HepG2 (cell line): ENCODE data around the gene DHX8. TPM values are rescaled to one million over a fixed set of nuclear protein-coding genes. Genes with fewer than 3 reads are reported as not detected.
A peak's percentile ranks its signal among the peaks of the same experiment; 100 is the strongest.

Source experiments
- HOXA9 ChIP-seq: sonication (generic); formaldehyde crosslinking; IDR thresholded peaks from 2 replicates; pipeline ENCODE4 v1.8.1; 2022; ENCODE audit warnings: missing genetic modification reagents, mild to moderate bottlenecking, moderate library complexity, borderline replicate concordance
- KLF9 ChIP-seq: IDR thresholded peaks from 2 replicates; pipeline ENCODE4 v1.6.1; 2016; ENCODE audit warnings: low read depth
- RARA ChIP-seq: IDR thresholded peaks from 2 replicates; pipeline ENCODE4 v1.6.1; 2016; ENCODE audit warnings: missing genetic modification reagents, missing compliant biosample characterization
- ZNF253 ChIP-seq: sonication (generic); formaldehyde crosslinking; IDR thresholded peaks from 2 replicates; pipeline ENCODE4 v1.8.0; 2022; ENCODE audit warnings: mild to moderate bottlenecking, missing genetic modification reagents, borderline replicate concordance
- ZNF670 ChIP-seq: sonication (generic); formaldehyde crosslinking; IDR thresholded peaks from 2 replicates; pipeline ENCODE4 v1.8.0; 2022; ENCODE audit warnings: mild to moderate bottlenecking, missing genetic modification reagents, borderline replicate concordance
- ZNF841 ChIP-seq: sonication (generic); formaldehyde crosslinking; IDR thresholded peaks from 2 replicates; pipeline ENCODE4 v1.8.1; 2023; ENCODE audit warnings: missing genetic modification reagents, borderline replicate concordance
- ZSCAN21 ChIP-seq: sonication (generic); formaldehyde crosslinking; IDR thresholded peaks from 2 replicates; pipeline ENCODE4 v1.8.0; 2022; ENCODE audit warnings: mild to moderate bottlenecking, missing genetic modification reagents, moderate library complexity, borderline replicate concordance
- polyA plus RNA-seq, 8 experiments: library from polyadenylated mRNA; depleted of rRNA in 3 of 8; stranded (reverse) in 7 of 8; unstranded in 1 of 8; fragments of >200 nt; fragmentation: Illumina TruSeq in 4 of 8; extraction: Trizol in 4 of 8; gene quantifications; 2 replicates each; pipeline versions ENCODE4 v1.2.1 to v1.2.3, GENCODE V29; 2011 to 2016; ENCODE audit warnings: low read depth in 4 of 8, missing spikeins in 1 of 8, mixed read lengths in 1 of 8; ENCODE audit not compliant: insufficient read depth in 1 of 8
- total RNA-seq, 5 experiments: library from RNA; depleted of rRNA; stranded (reverse); fragments of >200 nt; fragmentation: Illumina TruSeq; extraction: Trizol; gene quantifications; 2 replicates each; pipeline ENCODE4 v1.2.3, GENCODE V29; 2016; ENCODE audit warnings: low read depth in 1 of 5
- TF ChIP-seq, protein P1 (sequence below): sonication (generic); formaldehyde crosslinking; IDR thresholded peaks from 2 replicates; pipeline ENCODE4 v1.5.0; 2020; ENCODE audit warnings: missing genetic modification reagents, mild to moderate bottlenecking, borderline replicate concordance
- TF ChIP-seq, protein P2 (sequence below): sonication (generic); formaldehyde crosslinking; IDR thresholded peaks from 2 replicates; pipeline ENCODE4 v1.4.0; 2020; ENCODE audit warnings: mild to moderate bottlenecking, missing genetic modification reagents
- TF ChIP-seq, protein P3 (sequence below): sonication (generic); formaldehyde crosslinking; IDR thresholded peaks from 2 replicates; pipeline ENCODE4 v1.4.0; 2020; ENCODE audit warnings: missing genetic modification reagents
- TF ChIP-seq, protein P4 (sequence below): sonication (generic); formaldehyde crosslinking; IDR thresholded peaks from 2 replicates; pipeline ENCODE4 v1.4.0; 2020; ENCODE audit warnings: missing genetic modification reagents
- TF ChIP-seq, protein P5 (sequence below): sonication (generic); formaldehyde crosslinking; conservative IDR thresholded peaks from 2 replicates; pipeline ENCODE4 v1.4.0; 2020; ENCODE audit warnings: mild to moderate bottlenecking, missing genetic modification reagents, moderate library complexity

DHX8 gene
- total and polyA plus RNA-seq, 2 of the 13 experiments (the other 11 are each of a cell fraction or from before 2014, with no cell fraction given): 24.8 to 48.9 TPM

DNA sequence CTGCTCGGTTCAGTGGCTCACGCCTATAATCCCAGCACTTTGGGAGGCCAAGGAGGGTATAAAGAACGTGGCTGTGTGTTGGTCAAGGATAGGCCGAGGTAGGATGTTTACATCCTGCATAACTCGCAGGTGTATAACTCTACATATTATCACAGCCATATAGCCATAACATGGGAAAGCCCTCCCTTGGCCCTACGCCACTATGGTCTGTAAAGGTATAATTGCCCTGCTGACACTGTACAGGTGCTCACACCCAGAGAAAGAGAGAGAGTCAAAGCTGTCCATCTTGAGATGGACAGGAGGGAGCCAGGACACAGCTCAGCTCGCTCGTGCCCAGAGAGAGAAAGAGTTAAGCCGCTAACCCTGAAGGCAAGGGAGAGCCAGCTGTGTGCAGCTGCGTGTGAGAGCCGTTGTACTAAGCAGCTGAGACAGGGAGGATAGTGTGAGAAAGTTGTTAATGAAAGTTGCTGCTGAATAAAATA is 30.4 kb upstream of the DHX8 start (continued):
- 0 out of 2 replicates have a peak, but pooled peaks have one; percentile 36 for TF ChIP-seq ZSCAN21 (CRISPR knock-in tag)
- TF ChIP-seq ZNF841 (CRISPR knock-in tag): no peak
- TF ChIP-seq KLF9 (CRISPR knock-in tag): no peak
- TF ChIP-seq, protein P1, sequence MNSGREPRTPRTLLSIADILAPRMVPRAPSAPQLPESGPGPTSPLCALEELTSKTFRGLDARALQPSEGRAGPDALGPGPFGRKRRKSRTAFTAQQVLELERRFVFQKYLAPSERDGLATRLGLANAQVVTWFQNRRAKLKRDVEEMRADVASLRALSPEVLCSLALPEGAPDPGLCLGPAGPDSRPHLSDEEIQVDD: no peak
- TF ChIP-seq RARA (CRISPR knock-in tag): no peak
- no peak for TF ChIP-seq HOXA9
- TF ChIP-seq, protein P2, sequence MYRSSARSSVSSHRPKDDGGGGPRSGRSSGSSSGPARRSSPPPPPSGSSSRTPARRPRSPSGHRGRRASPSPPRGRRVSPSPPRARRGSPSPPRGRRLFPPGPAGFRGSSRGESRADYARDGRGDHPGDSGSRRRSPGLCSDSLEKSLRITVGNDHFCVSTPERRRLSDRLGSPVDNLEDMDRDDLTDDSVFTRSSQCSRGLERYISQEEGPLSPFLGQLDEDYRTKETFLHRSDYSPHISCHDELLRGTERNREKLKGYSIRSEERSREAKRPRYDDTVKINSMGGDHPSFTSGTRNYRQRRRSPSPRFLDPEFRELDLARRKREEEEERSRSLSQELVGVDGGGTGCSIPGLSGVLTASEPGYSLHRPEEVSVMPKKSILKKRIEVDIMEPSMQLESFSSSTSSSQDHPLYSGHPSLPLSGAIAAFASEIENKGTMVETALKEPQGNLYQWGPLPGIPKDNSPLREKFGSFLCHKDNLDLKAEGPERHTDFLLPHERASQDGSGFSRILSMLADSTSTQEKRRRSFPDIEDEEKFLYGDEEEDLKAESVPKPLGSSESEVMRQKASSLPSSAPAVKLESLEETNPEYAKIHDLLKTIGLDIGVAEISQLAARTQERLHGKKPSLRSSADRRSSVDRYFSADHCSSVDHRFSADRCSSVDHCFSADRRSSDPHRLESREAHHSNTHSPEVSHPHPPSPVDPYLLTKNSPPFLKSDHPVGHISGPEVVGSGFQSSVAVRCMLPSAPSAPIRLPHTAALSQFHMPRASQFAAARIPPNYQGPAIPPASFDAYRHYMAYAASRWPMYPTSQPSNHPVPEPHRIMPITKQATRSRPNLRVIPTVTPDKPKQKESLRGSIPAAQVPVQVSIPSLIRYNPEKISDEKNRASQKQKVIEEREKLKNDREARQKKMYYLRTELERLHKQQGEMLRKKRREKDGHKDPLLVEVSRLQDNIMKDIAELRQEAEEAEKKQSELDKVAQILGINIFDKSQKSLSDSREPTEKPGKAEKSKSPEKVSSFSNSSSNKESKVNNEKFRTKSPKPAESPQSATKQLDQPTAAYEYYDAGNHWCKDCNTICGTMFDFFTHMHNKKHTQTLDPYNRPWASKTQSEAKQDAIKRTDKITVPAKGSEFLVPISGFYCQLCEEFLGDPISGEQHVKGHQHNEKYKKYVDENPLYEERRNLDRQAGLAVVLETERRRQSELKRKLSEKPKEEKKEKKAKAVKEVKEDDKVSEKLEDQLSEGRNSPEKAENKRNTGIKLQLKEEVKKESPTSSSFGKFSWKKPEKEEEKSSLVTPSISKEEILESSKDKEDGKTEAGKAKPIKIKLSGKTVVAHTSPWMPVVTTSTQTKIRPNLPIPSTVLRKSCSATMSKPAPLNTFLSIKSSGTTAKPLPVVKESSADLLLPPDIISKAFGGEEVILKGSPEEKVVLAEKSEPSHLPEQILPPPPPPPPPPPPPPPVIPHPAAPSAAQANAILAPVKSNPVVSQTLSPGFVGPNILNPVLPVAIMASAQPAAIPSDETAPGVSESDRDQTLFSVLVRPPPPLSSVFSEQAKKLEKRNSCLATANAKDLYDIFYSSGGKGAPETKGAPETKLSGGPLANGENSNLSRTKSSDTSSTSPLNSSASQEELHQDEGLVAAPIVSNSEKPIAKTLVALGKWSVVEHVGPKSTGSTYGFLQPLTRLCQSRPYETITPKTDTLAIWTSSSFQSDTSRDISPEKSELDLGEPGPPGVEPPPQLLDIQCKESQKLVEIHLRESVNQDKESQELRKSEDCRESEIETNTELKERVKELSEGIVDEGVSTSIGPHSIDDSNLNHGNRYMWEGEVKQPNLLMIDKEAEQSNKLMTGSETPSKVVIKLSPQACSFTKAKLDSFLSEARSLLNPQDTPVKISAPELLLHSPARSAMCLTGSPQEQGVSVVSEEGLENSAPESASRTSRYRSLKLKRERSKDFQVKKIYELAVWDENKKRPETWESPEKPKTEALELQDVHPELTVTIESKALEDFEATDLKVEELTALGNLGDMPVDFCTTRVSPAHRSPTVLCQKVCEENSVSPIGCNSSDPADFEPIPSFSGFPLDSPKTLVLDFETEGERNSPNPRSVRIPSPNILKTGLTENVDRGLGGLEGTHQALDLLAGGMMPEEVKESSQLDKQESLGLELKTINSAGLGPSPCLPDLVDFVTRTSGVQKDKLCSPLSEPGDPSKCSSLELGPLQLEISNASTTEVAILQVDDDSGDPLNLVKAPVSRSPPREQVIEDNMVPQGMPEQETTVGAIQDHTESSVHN (CRISPR knock-in tag): no peak
- TF ChIP-seq, protein P3, sequence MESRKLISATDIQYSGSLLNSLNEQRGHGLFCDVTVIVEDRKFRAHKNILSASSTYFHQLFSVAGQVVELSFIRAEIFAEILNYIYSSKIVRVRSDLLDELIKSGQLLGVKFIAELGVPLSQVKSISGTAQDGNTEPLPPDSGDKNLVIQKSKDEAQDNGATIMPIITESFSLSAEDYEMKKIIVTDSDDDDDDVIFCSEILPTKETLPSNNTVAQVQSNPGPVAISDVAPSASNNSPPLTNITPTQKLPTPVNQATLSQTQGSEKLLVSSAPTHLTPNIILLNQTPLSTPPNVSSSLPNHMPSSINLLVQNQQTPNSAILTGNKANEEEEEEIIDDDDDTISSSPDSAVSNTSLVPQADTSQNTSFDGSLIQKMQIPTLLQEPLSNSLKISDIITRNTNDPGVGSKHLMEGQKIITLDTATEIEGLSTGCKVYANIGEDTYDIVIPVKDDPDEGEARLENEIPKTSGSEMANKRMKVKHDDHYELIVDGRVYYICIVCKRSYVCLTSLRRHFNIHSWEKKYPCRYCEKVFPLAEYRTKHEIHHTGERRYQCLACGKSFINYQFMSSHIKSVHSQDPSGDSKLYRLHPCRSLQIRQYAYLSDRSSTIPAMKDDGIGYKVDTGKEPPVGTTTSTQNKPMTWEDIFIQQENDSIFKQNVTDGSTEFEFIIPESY (CRISPR knock-in tag): peak; percentile 18; the same call in 1 of the 2 replicates
- TF ChIP-seq, protein P4, sequence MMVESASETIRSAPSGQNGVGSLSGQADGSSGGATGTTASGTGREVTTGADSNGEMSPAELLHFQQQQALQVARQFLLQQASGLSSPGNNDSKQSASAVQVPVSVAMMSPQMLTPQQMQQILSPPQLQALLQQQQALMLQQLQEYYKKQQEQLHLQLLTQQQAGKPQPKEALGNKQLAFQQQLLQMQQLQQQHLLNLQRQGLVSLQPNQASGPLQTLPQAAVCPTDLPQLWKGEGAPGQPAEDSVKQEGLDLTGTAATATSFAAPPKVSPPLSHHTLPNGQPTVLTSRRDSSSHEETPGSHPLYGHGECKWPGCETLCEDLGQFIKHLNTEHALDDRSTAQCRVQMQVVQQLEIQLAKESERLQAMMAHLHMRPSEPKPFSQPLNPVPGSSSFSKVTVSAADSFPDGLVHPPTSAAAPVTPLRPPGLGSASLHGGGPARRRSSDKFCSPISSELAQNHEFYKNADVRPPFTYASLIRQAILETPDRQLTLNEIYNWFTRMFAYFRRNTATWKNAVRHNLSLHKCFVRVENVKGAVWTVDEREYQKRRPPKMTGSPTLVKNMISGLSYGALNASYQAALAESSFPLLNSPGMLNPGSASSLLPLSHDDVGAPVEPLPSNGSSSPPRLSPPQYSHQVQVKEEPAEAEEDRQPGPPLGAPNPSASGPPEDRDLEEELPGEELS (CRISPR knock-in tag): no peak
- TF ChIP-seq ZNF670 (CRISPR knock-in tag): no peak
- TF ChIP-seq, protein P5, sequence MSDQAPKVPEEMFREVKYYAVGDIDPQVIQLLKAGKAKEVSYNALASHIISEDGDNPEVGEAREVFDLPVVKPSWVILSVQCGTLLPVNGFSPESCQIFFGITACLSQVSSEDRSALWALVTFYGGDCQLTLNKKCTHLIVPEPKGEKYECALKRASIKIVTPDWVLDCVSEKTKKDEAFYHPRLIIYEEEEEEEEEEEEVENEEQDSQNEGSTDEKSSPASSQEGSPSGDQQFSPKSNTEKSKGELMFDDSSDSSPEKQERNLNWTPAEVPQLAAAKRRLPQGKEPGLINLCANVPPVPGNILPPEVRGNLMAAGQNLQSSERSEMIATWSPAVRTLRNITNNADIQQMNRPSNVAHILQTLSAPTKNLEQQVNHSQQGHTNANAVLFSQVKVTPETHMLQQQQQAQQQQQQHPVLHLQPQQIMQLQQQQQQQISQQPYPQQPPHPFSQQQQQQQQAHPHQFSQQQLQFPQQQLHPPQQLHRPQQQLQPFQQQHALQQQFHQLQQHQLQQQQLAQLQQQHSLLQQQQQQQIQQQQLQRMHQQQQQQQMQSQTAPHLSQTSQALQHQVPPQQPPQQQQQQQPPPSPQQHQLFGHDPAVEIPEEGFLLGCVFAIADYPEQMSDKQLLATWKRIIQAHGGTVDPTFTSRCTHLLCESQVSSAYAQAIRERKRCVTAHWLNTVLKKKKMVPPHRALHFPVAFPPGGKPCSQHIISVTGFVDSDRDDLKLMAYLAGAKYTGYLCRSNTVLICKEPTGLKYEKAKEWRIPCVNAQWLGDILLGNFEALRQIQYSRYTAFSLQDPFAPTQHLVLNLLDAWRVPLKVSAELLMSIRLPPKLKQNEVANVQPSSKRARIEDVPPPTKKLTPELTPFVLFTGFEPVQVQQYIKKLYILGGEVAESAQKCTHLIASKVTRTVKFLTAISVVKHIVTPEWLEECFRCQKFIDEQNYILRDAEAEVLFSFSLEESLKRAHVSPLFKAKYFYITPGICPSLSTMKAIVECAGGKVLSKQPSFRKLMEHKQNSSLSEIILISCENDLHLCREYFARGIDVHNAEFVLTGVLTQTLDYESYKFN (CRISPR knock-in tag): peak; percentile 43; the same call in 1 of the 2 replicates
- TF ChIP-seq ZNF253 (CRISPR knock-in tag): no peak
